ENCODE data around the gene IFNL3. TPM values are rescaled to one million over a fixed set of nuclear protein-coding genes. Genes with fewer than 3 reads are reported as not detected.
"Not testable (repeated sequence)": the region's sequence is repeated elsewhere in the genome, so short reads cannot be mapped to it uniquely, and the experiment has no call there.

Gene IFNL3
- not detected for total RNA-seq

DNA sequence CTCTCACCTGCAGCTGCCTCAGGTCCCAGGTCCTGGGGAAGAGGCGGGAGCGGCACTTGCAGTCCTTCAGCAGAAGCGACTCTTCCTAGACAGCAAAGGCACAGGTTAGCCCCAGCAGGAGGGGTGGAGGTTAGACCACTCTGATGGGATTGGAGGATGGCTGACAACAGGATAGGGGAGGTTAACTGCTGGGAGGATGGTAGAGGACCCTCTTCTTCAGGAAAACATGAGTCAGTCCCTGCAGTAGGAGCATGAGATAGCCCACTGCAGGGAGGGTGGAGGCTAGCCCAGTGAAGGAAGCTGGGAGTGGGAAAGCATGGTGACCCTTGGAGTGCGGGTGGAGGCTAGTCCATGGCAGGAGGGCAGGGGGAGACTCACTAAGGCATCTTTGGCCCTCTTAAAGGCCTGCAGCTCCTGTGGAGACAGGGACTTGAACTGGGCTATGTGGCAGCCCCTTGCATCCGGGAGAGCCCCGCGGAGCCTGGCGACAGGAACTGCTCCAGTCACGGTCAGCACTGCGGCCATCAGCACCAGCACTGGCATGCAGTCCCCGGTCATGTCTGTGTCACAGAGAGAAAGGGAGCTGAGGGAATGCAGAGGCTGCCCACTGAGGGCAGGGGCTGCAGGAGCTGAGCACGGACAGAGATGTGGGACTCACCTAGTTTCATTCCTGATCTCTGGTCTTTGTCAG, at the start of gene IFNL3:
IFNL3 (minus strand) TSS at position 597 of the 691 bp plus-strand sequence; CDS start at position 558, 39 bp downstream.
- H3K27ac ChIP-seq; ATAC-seq; H3K36me3 ChIP-seq; in situ Hi-C loops (cut with MboI; ENCODE audit: low sequenced_read_pairs in 4 of 4); H3K4me1 ChIP-seq; H3K9me3 ChIP-seq; H3K4me3 ChIP-seq; intact Hi-C loops (cut with DNase I; ENCODE audit: low total_unique reads); DNase-seq: not testable (repeated sequence)
- peaks cover 26 to 28% (median 28%) of the 10 kb centered on the region in 3 donors for H3K27me3 ChIP-seq

DNA sequence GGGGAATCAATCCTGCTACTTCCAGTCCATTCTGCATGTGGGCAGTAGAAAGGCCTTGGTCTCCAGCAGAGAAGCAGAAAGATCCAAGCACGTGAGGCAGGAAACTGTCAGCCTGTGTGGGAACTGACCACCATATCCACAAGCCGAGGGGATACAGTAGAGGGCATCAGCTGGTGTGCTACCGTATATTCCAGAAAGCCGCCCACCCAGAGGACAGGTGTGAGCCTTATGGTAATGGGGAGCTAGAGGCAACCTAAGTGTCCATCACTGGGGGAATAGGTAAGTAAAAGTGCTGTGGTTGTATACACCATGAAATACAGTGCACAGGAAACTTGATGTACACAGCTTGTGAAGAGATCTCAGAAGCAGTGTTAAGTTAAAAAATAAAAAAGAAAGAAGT, 48.6 kb upstream of the IFNL3 start:
- intact Hi-C loops (cut with DNase I; ENCODE audit: low total_unique reads): no loop called here
- Histone ChIP-seq H3K27me3 (peaks cover 0 to 5% (median 2%) of the 10 kb centered on the region in 3 donors), H3K4me3 (no peak overlapping the region), H3K27ac (no peak overlapping the region), H3K4me1 (no peaks in the 10 kb centered on the region), H3K36me3 (no peaks in the 10 kb centered on the region), H3K9me3 (no peaks in the 10 kb centered on the region)
- ATAC-seq (no peak), DNase-seq (no peak)
- in situ Hi-C loops (cut with MboI; ENCODE audit: low sequenced_read_pairs in 4 of 4): no loop called here
- TF ChIP-seq POLR2A (IDR thresholded peaks at IDR 0.05): no peak
- TF ChIP-seq, protein P1, sequence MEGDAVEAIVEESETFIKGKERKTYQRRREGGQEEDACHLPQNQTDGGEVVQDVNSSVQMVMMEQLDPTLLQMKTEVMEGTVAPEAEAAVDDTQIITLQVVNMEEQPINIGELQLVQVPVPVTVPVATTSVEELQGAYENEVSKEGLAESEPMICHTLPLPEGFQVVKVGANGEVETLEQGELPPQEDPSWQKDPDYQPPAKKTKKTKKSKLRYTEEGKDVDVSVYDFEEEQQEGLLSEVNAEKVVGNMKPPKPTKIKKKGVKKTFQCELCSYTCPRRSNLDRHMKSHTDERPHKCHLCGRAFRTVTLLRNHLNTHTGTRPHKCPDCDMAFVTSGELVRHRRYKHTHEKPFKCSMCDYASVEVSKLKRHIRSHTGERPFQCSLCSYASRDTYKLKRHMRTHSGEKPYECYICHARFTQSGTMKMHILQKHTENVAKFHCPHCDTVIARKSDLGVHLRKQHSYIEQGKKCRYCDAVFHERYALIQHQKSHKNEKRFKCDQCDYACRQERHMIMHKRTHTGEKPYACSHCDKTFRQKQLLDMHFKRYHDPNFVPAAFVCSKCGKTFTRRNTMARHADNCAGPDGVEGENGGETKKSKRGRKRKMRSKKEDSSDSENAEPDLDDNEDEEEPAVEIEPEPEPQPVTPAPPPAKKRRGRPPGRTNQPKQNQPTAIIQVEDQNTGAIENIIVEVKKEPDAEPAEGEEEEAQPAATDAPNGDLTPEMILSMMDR (IDR thresholded peaks at IDR 0.05 in 4 of 5, conservative IDR thresholded peaks at IDR 0.05 in 1 of 5): no peak

DNA sequence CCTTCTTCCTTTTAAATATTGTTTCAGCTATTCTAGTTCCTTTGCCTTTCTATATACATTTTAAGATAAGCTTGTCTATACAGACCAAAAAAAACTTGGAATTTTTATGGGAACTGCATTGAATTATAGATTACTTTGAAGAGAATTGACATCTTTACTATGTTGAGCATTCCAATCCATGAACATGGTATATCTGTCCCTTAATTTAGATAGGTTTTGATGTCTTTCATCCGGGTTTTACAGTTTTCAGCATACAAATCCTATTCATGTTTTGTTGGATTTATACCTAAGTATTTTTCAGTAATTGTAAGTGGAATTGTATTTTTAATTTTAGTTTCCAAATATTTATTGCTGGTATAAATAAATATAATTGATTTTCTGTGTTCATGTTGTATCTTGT, 39.2 kb upstream of the IFNL3 start:
- in situ Hi-C loops (cut with MboI; ENCODE audit: low sequenced_read_pairs in 4 of 4): no loop called here

DNA sequence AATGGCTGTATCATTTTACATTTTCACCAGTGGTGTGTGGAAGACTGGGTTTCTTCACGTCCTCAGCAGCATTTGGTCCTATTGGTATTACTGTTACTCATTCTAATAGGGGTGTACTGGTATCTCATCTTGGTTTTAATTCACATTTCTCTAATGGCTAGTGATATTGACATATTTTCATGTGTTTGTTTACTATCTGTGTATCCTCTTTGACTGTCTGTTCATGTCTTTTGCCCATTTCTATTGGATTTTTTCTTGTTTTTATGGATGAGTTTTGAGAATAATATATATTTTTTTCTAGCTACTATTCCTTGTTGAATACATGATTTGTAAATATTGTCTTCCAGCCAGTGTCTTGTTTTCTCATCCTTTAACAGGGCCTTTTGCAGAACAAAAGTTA, 37.2 kb upstream of the IFNL3 start:
- H3K4me1 ChIP-seq: no peaks in the 10 kb centered on the region
- ATAC-seq (no peak), DNase-seq (no peak)
- in situ Hi-C loops (cut with MboI; ENCODE audit: low sequenced_read_pairs in 4 of 4): no loop called here
- no peak overlapping the region for H3K27ac ChIP-seq
- intact Hi-C loops (cut with DNase I; ENCODE audit: low total_unique reads): no loop called here
- H3K27me3 ChIP-seq: peaks cover 0 to 7% (median 0%) of the 10 kb centered on the region in 3 donors
- no peak overlapping the region for H3K4me3 ChIP-seq
- H3K9me3 ChIP-seq: peaks cover 0 to 12% (median 0%) of the 10 kb centered on the region in 3 donors
- TF ChIP-seq, protein P1 (IDR thresholded peaks at IDR 0.05 in 4 of 5, conservative IDR thresholded peaks at IDR 0.05 in 1 of 5): no peak
- no peak for TF ChIP-seq POLR2A (IDR thresholded peaks at IDR 0.05)
- no peaks in the 10 kb centered on the region for H3K36me3 ChIP-seq

More for the DNA sequence above, 39.2 kb upstream of the IFNL3 start:
- Histone ChIP-seq H3K27ac (no peak overlapping the region), H3K9me3 (peaks cover 0 to 12% (median 0%) of the 10 kb centered on the region in 3 donors), H3K4me1 (no peaks in the 10 kb centered on the region), H3K36me3 (no peaks in the 10 kb centered on the region), H3K27me3 (no peaks in the 10 kb centered on the region), H3K4me3 (no peak overlapping the region)
- DNase-seq (no peak), ATAC-seq (no peak)
- intact Hi-C loops (cut with DNase I; ENCODE audit: low total_unique reads): no loop called here
- no peak for TF ChIP-seq POLR2A (IDR thresholded peaks at IDR 0.05)
- TF ChIP-seq, protein P1 (IDR thresholded peaks at IDR 0.05 in 4 of 5, conservative IDR thresholded peaks at IDR 0.05 in 1 of 5): no peak

DNA sequence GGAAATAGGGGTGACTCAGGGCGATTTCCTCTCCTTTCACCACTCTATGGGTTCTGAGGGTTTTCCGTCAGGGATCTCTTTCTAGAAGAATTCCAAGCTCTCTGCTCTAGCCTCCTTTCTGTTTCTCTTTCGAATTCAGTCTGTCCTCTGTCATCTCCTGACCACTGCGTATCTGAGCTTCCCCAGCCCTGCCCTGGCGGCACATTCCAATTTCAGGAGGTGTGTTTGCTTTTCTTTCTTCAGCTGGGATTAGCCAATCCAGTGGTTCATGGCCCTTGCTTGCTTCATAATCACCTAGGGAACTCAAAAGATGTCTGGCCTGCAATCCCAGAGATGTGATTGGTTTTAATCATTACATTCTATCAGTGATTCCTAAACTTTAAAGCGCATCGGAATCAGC, 32.8 kb upstream of the IFNL3 start:
- Histone ChIP-seq H3K36me3 (no peaks in the 10 kb centered on the region), H3K4me3 (no peak overlapping the region), H3K27ac (no peak overlapping the region), H3K9me3 (no peaks in the 10 kb centered on the region), H3K4me1 (no peaks in the 10 kb centered on the region), H3K27me3 (peaks cover 0 to 7% (median 0%) of the 10 kb centered on the region in 3 donors)
- TF ChIP-seq, protein P1 (IDR thresholded peaks at IDR 0.05 in 4 of 5, conservative IDR thresholded peaks at IDR 0.05 in 1 of 5): no peak
- no peak for TF ChIP-seq POLR2A (IDR thresholded peaks at IDR 0.05)
- in situ Hi-C loops (cut with MboI; ENCODE audit: low sequenced_read_pairs in 4 of 4): no loop called here
- ATAC-seq: no peak
- intact Hi-C loops (cut with DNase I; ENCODE audit: low total_unique reads): no loop called here
- no peak for DNase-seq

Measured in gastrocnemius medialis (tissue), 4 donors.